ENCODE measurements around the gene FOXRED2.
A peak's percentile ranks its signal among the peaks of the same experiment; 100 is the strongest.
"Not testable (repeated sequence)": the region's sequence is repeated elsewhere in the genome, so short reads cannot be mapped to it uniquely, and the experiment has no call there.

FOXRED2 gene

DNA sequence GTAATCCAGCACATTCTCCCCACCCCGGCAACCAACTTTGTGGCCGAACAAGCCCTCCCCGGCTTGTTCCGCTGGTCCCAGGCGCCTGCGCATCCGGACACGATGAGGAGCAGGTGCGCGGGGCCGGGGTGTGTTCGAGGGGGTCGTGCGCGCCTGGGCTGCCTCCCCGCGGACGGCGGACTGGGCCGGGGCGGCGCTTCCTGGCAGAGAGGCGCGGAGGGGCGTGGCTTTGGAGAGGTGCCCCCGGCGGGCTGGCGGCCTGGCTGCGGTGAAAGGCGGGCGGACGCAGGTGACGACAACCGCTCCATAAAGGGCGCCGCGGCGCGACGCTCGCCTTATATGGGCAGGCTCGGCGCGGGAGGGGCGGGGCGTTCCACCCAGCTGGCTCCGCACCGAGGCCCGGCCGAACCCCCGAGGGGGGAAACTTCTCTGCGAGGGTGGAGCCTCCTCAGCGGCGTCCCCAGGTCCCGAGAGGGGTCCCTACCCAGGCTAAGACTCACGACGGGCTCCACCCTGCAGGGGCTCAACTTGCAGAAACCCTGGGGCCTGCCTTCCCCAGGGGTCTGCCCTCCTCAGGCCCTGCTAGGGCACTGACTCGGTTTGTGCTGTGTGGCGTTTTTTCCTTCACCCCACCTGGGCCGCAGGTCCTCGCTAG, 51.8 kb downstream of the FOXRED2 start:
- no peaks in the 10 kb centered on the region for H3K36me3 ChIP-seq (ENCODE audit: control insufficient read depth, insufficient read depth, low read length)
- H3K9ac ChIP-seq, result no peak overlapping the region
- peaks cover 7% of the 10 kb centered on the region for H3K4me1 ChIP-seq
- peak overlapping the region; percentile 81 for H3K27ac ChIP-seq
- peak overlapping the region; percentile 77 for H2AFZ ChIP-seq
- peak overlapping the region; percentile 75 for H3K4me2 ChIP-seq (ENCODE audit: low read length)
- H3K79me2 ChIP-seq, result no peaks in the 10 kb centered on the region
- TF ChIP-seq, protein P1, sequence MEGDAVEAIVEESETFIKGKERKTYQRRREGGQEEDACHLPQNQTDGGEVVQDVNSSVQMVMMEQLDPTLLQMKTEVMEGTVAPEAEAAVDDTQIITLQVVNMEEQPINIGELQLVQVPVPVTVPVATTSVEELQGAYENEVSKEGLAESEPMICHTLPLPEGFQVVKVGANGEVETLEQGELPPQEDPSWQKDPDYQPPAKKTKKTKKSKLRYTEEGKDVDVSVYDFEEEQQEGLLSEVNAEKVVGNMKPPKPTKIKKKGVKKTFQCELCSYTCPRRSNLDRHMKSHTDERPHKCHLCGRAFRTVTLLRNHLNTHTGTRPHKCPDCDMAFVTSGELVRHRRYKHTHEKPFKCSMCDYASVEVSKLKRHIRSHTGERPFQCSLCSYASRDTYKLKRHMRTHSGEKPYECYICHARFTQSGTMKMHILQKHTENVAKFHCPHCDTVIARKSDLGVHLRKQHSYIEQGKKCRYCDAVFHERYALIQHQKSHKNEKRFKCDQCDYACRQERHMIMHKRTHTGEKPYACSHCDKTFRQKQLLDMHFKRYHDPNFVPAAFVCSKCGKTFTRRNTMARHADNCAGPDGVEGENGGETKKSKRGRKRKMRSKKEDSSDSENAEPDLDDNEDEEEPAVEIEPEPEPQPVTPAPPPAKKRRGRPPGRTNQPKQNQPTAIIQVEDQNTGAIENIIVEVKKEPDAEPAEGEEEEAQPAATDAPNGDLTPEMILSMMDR (IDR thresholded peaks at IDR 0.05), result no peak
- no peaks in the 10 kb centered on the region for H3K9me3 ChIP-seq (ENCODE audit: control insufficient read depth, low read length)
- peak overlapping the region; percentile 59 for H3K4me3 ChIP-seq (ENCODE audit: low read depth, low read length)
- no peaks in the 10 kb centered on the region for H3K27me3 ChIP-seq (ENCODE audit: control insufficient read depth, insufficient read depth, low read length)

DNA sequence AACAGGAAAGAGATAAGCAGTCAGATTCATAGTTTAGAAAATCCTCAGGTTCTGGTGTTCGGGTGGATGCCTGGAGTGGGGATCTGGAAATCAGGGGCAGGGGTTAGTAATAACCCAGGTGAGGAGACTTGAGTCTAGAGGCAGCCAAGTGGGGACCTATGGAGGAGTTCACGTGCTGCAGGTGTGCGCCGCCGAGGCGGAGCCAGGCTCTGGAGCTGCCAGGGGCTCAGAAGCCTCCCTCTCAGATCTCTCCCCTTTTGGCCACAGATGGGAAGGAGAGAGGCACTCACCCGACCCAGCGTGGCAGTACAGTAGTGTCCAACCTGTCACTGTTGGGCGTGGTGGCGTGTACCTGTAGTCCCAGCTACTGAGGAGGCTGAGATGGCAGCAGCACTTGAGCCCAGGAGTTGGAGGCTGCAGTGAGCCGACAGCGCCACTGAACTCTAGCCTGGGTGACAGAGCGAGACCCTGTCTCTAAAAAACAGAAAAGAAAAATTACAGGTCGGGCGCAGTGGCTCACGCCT, 52.9 kb downstream of the FOXRED2 start:
- peaks cover 7% of the 10 kb centered on the region for H3K4me1 ChIP-seq
- no peak overlapping the region for H3K4me3 ChIP-seq (ENCODE audit: low read depth, low read length)

DNA sequence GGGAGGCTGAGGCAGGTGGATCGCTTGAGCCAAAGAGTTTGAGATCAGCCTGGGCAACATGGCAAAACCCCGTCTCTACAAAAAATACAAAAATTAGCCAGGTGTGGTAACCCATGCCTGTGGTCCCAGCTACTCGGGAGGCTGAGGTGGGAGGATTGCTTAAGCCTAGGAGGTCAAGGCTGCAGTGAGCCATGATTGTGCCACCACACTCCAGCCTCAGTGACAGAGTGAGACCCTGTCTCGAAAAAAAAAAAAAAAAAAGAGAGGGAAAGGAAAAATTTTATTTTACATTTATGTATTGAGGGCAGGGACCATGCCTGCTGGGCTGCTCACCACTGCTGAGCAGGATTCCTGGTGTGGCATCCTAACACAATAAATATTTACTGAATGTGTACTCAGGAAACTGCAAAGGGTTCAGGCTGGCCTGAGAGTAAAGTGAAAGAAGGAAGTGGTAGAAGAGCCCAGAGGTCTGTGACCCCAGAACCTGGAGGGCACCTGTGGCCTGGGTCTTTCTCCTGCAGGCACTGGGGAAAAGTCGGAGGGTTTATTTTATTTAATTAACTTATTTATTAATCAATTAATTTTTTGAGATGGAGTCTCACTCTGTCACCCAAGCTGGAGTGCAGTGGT, 53.7 kb downstream of the FOXRED2 start:
- H3K27ac ChIP-seq, result not testable (repeated sequence)

More for the DNA sequence above, 52.9 kb downstream of the FOXRED2 start:
- no peak overlapping the region for H3K27ac ChIP-seq
- H2AFZ ChIP-seq, result no peak overlapping the region
- TF ChIP-seq, protein P1 (IDR thresholded peaks at IDR 0.05), result no peak
- no peaks in the 10 kb centered on the region for H3K79me2 ChIP-seq
- H3K9ac ChIP-seq, result no peak overlapping the region
- no peaks in the 10 kb centered on the region for H3K27me3 ChIP-seq (ENCODE audit: control insufficient read depth, insufficient read depth, low read length)
- H3K4me2 ChIP-seq (ENCODE audit: low read length), result no peak overlapping the region
- H3K9me3 ChIP-seq (ENCODE audit: control insufficient read depth, low read length), result no peaks in the 10 kb centered on the region
- no peaks in the 10 kb centered on the region for H3K36me3 ChIP-seq (ENCODE audit: control insufficient read depth, insufficient read depth, low read length)

DNA sequence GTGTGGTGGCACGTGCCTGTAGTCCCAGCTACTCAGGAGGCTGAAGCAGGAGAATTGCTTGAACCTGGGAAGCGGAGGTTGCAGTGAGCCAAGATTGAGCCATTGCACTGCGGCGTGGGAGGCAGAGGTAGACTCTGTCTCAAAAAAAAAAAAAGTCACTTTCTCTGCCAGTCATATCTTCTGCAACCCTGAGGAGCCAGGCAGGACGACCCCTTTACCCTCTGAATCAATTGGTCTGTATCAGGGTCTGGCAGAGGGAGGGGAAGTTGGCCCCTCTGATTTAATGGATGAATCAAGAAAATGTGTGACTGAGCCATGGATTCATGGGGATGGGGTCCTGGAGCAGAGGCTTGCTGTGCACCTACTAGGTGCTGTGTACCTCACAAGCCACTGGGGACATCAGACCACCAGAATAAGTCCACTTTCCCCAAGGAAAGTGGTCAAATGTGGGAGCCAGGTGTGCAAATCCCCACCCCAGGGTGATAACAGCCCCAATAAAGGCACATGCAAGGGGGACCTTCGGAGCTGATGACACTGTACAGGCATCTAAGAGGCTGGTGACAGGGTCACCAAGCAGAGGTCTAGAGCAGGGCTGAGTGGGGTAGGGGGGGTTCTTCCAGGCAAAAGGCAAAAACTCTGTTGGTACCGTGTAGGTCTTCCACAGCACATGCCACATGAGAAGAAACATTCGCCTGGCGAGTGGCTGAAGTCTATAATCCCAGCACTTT, 54.4 kb downstream of the FOXRED2 start:
- no peak overlapping the region for H3K4me2 ChIP-seq (ENCODE audit: low read length)
- H3K27me3 ChIP-seq (ENCODE audit: control insufficient read depth, insufficient read depth, low read length), result no peaks in the 10 kb centered on the region
- H2AFZ ChIP-seq, result no peak overlapping the region
- no peaks in the 10 kb centered on the region for H3K9me3 ChIP-seq (ENCODE audit: control insufficient read depth, low read length)
- H3K4me1 ChIP-seq, result peaks cover 7% of the 10 kb centered on the region
- no peaks in the 10 kb centered on the region for H3K79me2 ChIP-seq
- no peaks in the 10 kb centered on the region for H3K36me3 ChIP-seq (ENCODE audit: control insufficient read depth, insufficient read depth, low read length)
- H3K27ac ChIP-seq, result peak overlapping the region; percentile 57
- no peak overlapping the region for H3K4me3 ChIP-seq (ENCODE audit: low read depth, low read length)
- H3K9ac ChIP-seq, result no peak overlapping the region
- TF ChIP-seq, protein P1 (IDR thresholded peaks at IDR 0.05), result no peak

More for the DNA sequence above, 53.7 kb downstream of the FOXRED2 start:
- H3K4me2 ChIP-seq (ENCODE audit: low read length); H3K4me3 ChIP-seq (ENCODE audit: low read depth, low read length); H3K9ac ChIP-seq; H3K27me3 ChIP-seq (ENCODE audit: control insufficient read depth, insufficient read depth, low read length); H3K36me3 ChIP-seq (ENCODE audit: control insufficient read depth, insufficient read depth, low read length); H3K79me2 ChIP-seq; H3K4me1 ChIP-seq; H2AFZ ChIP-seq; H3K9me3 ChIP-seq (ENCODE audit: control insufficient read depth, low read length): not testable (repeated sequence)

DNA sequence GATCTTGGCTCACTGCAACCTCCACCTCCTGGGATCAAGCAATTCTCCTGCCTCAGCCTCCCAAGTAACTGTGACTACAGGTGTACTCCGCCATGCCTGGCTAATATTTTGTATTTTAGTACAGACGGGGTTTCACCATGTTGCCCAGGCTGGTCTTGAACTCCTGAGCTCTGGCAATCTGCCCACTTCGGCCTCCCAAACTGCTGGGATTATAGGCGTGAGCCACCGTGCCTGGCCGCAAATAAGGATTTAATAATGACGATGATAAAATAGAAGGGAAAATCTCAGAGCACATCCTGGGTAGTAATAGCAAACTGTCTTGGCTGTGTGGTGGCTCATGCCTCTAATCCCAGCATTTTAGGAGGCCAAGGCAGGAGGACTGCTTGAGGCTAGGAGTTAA, 55.9 kb downstream of the FOXRED2 start:
- not testable (repeated sequence) for H3K4me3 ChIP-seq (ENCODE audit: low read depth, low read length); H3K27me3 ChIP-seq (ENCODE audit: control insufficient read depth, insufficient read depth, low read length); H3K36me3 ChIP-seq (ENCODE audit: control insufficient read depth, insufficient read depth, low read length); H3K27ac ChIP-seq; H3K79me2 ChIP-seq; H3K9me3 ChIP-seq (ENCODE audit: control insufficient read depth, low read length); H3K9ac ChIP-seq; H3K4me1 ChIP-seq; H3K4me2 ChIP-seq (ENCODE audit: low read length); H2AFZ ChIP-seq

Data from parathyroid adenoma (tissue), 2 donors.